Measurements from ENCODE around the gene HGF.

The HGF gene

DNA sequence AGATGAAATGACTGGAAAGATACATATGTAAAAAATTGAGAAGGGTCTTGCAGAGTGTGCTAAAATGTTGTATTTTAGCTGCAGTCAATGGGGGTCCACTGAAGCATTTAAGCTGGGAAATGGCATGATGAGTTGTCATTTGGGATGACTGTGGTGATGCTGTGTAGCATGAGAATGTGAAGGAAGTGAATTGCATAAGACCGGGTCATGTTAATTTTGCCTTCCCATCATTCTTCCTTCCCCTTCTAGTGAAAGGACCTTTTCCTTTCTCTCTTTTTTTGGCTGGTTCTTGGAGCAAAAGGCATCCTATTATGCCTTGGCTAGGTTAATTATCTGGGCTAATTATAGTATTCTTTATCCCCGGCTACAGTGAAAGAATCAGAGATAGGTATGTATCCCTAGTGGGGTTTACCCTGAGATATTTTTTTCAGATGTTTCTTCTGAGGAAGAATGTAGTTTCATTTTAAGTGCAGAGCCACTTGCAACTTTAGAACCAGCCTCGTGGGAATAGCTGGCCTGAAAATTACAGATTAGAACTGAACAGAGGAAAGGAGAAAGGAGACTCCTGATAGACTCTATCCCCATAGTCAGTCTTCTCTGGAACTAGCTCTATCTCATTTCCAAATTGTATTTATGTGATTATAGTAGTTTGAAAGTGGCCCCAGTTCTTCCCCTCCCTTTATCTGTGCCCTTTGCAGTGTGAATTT is 93.6 kb downstream of the HGF start:
- DNase-seq: no peak

DNA sequence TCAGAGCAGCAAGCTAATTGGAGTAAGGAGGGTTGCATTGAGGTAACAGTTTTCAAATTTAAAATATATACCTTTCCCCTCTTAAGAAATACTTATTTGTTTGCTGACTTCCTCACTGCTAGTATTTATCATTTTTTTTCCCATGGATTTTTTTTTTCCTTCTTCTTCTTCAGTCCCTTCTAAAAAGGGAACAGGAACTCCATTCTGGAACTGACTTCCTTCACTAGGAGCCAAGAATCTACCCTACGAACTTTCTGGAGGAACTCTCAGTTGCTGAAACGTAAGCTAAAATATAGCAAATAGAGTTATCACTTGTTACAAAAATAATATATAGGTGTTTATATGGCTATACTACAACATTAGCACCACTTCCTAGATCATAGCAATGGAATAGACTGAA is 95.4 kb downstream of the HGF start:
- DNase-seq: no peak

DNA sequence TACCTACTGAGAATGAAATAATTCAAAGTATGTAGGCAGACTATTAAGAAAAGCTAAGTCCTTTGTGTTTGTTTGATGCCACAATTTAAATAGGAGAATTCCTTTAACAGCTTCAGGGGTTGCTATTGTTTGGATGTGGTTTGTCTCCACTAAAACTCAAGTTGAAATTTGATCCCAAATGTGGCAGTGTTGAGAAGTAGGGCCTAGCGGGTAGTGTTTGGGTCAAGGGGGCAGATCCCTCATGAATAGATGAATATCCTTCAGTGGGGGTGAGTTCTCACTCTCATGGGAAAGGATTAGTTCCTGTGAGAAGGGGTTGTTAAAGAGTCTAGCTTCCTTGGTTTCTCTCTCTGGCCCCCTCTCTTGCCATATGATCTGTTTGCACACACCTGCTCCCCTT is 97.0 kb downstream of the HGF start:
- no peak for DNase-seq

DNA sequence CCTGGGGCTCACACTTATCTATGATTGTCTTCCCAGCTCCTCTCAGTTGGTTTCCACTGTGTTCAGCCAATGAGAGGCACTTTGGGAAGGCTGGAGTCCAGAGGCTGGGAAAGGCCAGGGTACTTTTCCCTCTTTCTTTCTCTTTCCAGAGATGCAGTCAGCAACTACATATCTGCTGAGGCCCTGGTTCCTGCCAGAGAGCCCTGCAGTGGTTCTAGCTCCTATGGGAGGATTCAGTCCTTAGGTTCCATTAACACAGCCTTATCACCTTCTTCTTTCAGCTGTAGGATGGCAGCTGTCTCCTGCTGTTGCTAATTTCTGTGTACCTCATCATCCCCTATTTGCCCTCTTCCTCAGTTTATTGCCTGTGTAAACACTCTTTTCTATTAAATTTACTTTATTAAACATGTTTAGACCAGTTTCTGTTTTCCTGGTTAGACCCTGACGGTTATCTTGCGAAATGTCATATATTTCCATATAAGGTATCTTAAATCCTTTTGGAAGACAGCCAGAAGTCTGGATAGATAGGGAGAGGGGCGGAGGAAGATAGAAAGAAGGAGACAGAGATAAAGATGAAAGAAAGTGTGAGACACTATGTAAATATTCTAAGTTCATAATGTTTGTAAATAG is 100.3 kb downstream of the HGF start:
- no peak for DNase-seq

DNA sequence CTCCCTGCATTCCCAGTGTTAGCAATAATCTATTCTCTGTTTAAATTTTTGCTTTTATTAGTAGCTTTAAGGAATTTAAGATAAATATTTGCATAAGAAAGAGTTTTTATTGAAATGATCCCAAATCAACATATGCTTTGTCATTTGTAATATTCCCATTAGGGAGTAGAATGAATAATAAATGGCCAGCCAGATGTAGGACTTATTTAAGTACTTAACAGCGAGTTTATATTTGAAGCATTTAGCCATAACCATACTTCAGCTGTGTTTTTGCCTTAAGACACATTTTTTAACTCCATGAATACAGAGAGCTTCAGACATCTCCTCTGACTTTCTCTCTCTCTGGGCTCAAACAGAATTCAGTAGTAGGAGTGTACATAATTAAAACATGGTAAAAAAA is 103.6 kb downstream of the HGF start:
- DNase-seq: no peak

DNA sequence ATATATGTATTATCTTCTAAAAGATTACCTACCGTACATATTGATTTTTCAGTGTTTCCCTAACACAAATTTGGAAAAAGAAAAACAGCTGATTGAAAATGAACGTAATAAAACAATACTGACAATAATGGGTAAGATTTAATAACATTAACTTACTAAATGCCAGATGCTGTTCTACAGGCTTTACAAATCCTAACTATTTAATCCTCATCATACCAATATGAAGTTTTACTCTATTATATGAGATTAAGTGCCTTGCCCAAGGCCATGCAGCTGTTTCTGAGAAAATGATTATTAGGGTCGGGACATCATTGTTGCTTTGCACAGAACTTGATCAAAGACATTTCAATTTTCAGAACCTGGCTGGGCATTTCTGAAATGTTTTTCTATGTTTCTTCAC is 104.6 kb downstream of the HGF start:
- no peak for DNase-seq

DNA sequence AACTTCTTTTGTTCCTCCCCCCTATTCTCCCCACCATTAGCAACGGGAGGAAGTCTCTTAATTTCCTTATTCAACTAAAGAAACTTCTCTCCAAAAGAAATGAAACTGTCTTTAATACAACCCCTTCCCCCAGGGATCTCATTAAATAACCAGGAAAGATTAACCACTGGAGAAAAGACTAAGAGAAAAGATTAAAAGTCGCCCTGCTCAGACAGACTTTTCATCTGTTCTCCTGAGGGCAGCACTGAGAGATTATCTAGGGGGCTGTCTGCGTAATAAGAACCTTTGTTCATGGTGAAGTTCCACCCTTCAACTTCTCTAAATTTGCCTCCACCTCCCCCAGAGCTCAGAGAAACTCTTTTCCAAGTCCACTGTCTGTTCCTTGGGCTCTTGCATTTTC is 105.5 kb downstream of the HGF start:
- no peak for DNase-seq

DNA sequence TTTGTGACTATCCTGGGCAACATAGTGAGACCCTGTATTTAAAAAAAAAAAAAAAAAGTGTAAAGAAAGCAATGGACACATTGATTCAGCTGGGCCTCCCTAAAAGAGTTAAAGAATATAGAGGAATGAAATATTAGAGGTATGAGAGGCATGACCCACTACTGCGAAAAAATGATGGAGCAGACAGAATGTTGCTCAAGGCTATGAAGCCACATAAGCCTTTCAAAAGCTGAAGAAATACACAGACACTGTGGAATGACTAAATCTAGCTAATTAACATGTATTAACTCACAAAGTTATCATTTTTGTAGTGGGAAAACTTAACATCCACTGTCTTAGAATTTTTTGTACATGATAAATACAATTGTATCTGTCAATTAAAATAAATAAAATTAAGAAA is 107.3 kb downstream of the HGF start:
- no peak for DNase-seq

DNA sequence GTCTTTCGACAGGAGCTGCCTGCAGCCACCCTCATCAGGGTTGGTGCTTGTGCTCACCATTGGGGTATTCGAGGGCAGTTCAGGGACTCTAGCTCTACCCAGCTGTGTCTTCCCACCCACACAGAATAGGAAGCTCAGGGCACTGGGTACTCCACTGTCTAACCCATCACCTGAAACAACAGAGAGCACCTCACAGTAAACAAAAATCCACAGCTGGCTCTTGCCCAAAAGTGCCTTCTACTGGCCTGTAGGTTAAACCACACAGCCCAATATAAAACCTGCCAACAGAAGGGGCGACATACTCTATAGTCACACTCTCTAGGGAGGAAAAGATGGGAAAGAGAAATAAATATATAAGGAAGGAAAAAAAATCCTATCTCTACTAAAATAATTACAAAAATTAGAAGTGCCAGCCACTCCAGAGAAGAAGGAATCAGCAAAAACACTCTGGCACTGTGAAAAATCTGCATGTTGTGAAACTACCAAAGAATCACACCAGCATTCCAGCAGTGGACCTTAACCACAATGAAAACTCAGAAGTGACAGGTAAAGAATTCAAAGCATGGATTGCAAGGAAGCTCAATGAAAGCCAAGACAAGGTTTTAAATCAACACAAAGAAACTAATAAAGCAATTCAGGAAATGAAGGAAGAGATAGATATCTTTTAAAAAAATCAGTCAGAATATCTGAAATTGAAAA is 110.0 kb downstream of the HGF start:
- peak; percentile 14 for DNase-seq

DNA sequence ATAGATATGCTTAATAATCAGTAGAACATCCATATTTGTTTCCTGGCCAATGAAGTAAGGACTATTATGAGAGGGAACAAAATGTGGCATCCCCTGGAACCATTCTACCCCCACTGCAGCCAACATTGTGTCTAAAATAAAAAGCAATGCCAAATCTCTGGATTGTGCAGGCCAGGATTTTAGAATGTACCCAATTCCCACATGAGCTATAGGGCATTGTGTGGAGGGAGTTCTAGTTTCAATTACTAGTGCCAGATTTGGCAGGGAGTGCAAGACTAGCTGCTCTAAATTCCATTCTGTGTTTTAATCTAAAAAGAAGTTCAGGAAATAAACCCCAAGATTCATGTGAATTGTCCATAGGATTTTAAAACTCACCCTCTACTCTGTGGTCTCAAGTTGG is 112.3 kb downstream of the HGF start:
- DNase-seq: no peak

DNA sequence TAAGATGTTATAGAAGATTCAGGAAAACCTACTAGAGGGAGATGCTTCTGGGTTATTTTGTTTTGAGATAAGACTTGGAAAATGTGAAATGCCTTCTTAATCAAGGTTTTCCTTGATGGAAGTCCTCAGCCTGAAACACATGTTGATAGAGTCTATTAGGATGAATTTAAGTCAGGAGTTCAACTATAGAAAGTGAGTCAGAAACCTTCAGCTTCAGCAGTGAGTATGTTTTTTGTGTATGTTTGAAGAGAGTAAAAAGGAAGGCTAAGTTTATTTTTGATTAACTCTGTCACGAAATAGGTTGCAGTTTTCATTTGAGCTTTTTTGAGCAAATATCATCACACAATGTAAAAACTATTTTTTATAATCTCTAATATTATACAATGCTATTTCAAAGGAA is 114.6 kb downstream of the HGF start:
- no peak for DNase-seq

DNA sequence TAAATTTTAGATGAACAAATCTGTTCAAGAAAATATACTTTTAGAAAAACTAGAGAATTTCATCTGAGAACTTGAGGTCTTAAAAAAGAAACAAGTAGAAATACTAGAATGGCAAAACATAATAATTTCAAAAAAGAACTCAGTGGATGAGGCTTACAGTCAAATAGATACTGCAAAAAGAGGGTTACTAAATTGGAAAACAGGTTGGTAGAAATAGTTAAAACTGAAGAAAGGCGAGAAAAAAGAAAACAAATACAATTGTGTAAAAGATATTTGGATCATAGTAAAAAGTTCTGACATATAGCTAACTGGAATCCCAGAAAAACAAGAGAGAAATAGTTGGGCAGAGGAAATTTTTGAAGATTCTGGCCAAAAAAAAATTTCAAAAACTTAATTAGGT is 117.6 kb downstream of the HGF start:
- no peak for DNase-seq

Measured in kidney glomerular epithelial cell (primary cell).